ENCODE data around the gene CBFA2T2.
"Not testable (repeated sequence)": the region's sequence is repeated elsewhere in the genome, so short reads cannot be mapped to it uniquely, and the experiment has no call there.

Gene CBFA2T2

DNA sequence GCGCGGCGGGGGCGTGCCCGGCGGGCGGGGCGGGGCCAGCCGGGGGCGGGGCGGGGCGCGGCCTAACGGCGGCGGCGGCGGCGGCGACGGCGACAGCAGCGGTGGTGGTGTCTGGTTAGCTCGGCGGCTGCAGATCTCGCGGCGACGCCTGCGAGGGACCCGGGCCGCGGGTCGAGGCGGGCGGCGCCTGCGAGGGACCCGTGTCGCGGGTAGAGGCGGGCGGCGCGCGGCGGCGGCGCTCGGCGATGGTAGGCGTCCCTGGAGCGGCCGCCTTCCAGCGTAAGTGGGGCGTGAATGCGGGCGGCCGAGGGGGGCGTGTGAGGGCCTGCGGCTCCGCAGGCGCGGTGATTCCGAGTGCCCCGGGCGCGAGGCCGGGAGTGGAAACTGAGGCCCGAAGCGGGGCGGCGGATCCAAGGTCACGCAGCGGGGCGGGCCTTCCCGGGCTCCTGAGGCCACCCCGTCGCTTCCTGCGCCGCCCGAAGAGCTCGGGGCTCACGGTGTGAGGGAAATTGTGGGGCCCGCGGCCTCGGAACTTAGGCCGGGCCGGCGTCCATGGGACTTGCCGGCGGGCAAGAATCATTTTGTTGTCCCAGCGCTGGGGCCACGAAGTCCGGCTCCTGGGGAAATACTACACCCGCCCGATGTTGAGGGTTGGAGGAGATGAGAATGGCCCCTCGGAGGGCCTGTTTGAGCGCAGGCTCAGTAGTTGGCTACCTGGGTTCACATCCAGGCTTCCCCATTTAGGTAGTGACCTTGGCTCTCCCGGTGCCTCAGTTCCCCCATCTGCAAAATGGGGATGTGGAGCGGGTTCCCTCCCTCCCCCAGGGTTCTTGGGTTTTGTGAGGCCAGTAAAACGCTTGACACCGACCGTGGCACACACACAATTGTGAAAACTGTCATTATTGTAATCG lies at the start of gene CBFA2T2:
Gene CBFA2T2, plus strand, starts transcription at position 74 of the 911 bp plus-strand sequence. Its CDS starts 172 bp downstream, at position 246.
- DNase-seq (ENCODE audit: low read depth): peak; percentile 85
- Histone ChIP-seq H3K36me3 (ENCODE audit: control insufficient read depth, insufficient read depth, low read length, severe bottlenecking) (no peaks in the 10 kb centered on the region), H3K9me3 (ENCODE audit: control insufficient read depth, low read length) (no peaks in the 10 kb centered on the region), H3K27me3 (replicated peaks; ENCODE audit: control insufficient read depth, insufficient read depth, low read length) (no peaks in the 10 kb centered on the region), H3K4me1 (ENCODE audit: control insufficient read depth, insufficient read depth, low read length) (peaks cover 14% of the 10 kb centered on the region), H3K9ac (ENCODE audit: low read length) (peak within 1 kb of the TSS; percentile 87), H3K4me3 (ENCODE audit: low read length) (peak within 1 kb of the TSS; percentile 85)

- DNase-seq (ENCODE audit: low read depth); H3K27me3 ChIP-seq (replicated peaks; ENCODE audit: control insufficient read depth, insufficient read depth, low read length); H3K9me3 ChIP-seq (ENCODE audit: control insufficient read depth, low read length); H3K9ac ChIP-seq (ENCODE audit: low read length); H3K4me3 ChIP-seq (ENCODE audit: low read length); H3K36me3 ChIP-seq (ENCODE audit: control insufficient read depth, insufficient read depth, low read length, severe bottlenecking): not testable (repeated sequence)
- peaks cover 39% of the 10 kb centered on the region for H3K4me1 ChIP-seq (ENCODE audit: control insufficient read depth, insufficient read depth, low read length)
Measured at GRCh38 chr20:33440562-33440961, 49.3 kb upstream of the CBFA2T2 start.

GRCh38 chr20:33441142-33441955 lies 48.5 kb upstream of the CBFA2T2 start:
- Histone ChIP-seq H3K4me3 (ENCODE audit: low read length) (peak overlapping the region; percentile 85), H3K36me3 (ENCODE audit: control insufficient read depth, insufficient read depth, low read length, severe bottlenecking) (peaks cover 8% of the 10 kb centered on the region), H3K27me3 (replicated peaks; ENCODE audit: control insufficient read depth, insufficient read depth, low read length) (no peaks in the 10 kb centered on the region), H3K9me3 (ENCODE audit: control insufficient read depth, low read length) (no peaks in the 10 kb centered on the region), H3K9ac (ENCODE audit: low read length) (peak overlapping the region; percentile 89), H3K4me1 (ENCODE audit: control insufficient read depth, insufficient read depth, low read length) (peaks cover 39% of the 10 kb centered on the region)
- DNase-seq (ENCODE audit: low read depth): no peak

DNA sequence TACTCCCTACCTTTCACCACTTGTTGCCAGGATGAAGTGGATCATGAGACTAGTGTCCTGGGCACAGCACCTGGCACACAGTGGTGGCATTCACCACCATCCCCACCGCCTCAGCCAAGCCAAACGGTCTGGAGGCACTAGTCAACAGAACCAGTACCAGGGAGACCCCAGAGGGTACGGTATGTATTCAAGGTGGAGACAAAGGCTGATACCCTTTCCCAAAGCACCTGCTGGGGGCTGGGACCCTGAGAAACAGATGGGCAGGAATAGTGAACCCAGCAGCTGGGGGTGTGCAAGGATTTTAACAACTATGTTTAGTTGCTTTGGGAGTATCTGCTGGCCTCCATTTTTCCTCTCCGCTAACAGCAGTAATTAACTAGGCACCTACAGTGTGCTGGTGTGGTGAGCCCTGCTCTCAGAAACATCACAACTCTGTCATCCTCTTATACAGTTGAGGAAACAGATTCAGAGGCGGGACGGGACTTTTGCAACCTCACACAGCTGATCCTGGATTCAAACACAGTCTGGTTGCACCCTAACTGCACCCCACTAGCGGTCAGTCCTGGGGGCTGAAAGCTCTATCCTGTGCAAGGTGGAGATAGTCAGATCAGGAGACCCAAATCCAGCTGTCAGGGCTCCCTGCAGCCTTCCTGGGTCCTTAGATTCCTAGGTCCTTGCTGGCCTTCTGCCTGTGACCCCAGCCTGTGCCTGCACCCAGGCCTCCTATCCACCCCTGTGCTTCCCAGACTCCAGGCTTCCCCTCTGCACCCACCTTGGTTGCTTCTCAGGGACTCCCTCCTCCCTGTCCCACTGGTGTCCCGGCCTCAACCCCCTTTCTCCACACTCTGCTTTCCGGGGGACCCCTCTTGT lies 47.5 kb upstream of the CBFA2T2 start:
- peak overlapping the region; percentile 85 for H3K4me3 ChIP-seq (ENCODE audit: low read length)
- no peaks in the 10 kb centered on the region for H3K9me3 ChIP-seq (ENCODE audit: control insufficient read depth, low read length)
- no peaks in the 10 kb centered on the region for H3K27me3 ChIP-seq (replicated peaks; ENCODE audit: control insufficient read depth, insufficient read depth, low read length)

DNA sequence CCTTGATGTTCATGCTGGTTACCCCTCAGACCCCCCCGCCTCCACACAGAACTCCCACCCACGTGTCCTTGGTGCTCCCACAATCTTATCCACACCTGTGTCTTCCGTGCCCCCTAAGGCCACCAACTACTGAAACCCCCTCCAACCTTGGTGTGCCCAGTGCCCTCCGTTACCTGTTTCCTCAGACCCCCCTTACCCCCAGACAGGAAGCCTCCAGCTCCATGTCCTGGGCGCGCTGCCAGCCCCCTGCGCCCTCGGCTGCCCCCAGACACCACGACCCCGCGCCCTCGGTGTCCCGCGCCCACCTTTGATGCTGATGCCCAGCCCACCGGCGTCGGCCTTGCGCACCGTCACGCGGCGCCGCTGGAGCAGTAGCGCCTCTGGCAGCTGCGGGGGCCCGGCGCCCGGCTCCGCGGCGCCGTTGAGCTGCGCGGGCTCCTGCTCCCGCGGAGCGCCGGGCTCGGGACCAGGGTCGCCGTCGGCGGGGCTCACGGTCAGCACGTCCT lies 46.8 kb upstream of the CBFA2T2 start:
- H3K27me3 ChIP-seq (replicated peaks; ENCODE audit: control insufficient read depth, insufficient read depth, low read length): no peaks in the 10 kb centered on the region
- no peaks in the 10 kb centered on the region for H3K9me3 ChIP-seq (ENCODE audit: control insufficient read depth, low read length)
- peaks cover 8% of the 10 kb centered on the region for H3K36me3 ChIP-seq (ENCODE audit: control insufficient read depth, insufficient read depth, low read length, severe bottlenecking)
- peak overlapping the region; percentile 85 for H3K4me3 ChIP-seq (ENCODE audit: low read length)
- peak overlapping the region; percentile 89 for H3K9ac ChIP-seq (ENCODE audit: low read length)
- peaks cover 31% of the 10 kb centered on the region for H3K4me1 ChIP-seq (ENCODE audit: control insufficient read depth, insufficient read depth, low read length)
- DNase-seq (ENCODE audit: low read depth): peak; percentile 55

More for the DNA sequence above, 47.5 kb upstream of the CBFA2T2 start:
- Histone ChIP-seq H3K36me3 (ENCODE audit: control insufficient read depth, insufficient read depth, low read length, severe bottlenecking) (peaks cover 8% of the 10 kb centered on the region), H3K4me1 (ENCODE audit: control insufficient read depth, insufficient read depth, low read length) (peaks cover 37% of the 10 kb centered on the region), H3K9ac (ENCODE audit: low read length) (peak overlapping the region; percentile 89)
- DNase-seq (ENCODE audit: low read depth): no peak

- peaks cover 24% of the 10 kb centered on the region for H3K4me1 ChIP-seq (ENCODE audit: control insufficient read depth, insufficient read depth, low read length)
- peak; percentile 86 for DNase-seq (ENCODE audit: low read depth)
Measured at GRCh38 chr20:33443512-33444239, 46.2 kb upstream of the CBFA2T2 start, which contains the start of gene SNTA1. Gene SNTA1, minus strand, starts transcription at chr20:33443763. Its CDS starts 143 bp downstream, at chr20:33443620.

DNA sequence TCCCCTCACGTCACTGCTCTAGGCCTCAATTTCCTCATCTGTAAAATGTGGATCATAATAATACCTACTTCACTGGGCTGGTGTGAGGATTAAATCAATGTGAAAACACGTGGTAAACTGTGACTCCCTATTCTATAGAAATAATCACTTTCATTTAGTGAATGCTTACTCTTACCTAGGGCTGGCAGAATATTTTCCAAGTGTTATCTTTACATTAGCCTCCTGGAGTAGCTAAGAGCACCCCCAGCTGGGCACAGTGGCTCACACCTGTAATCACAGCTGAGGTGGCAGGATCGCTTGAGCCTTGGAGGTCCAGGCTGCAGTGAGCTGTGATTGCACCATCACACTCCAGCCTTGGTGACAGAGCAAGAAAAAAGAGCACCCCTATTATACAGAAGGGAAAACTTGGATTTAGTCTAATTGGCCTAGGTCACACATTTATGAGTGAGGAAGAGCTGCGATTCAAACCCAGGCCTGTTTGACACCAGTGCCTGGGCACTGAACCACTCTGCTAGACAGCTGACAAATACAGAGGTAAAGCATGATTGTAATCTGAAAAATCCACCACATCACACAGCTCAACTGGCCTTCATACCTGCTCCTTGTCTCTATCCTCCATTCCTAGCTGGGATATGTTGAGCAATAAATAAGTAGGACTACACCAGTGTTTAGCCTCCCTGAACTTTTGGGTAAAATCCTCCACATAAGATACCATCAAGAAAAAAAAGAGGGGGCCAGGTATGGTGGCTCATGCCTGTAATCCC lies 44.9 kb upstream of the CBFA2T2 start:
- Histone ChIP-seq H3K27me3 (replicated peaks; ENCODE audit: control insufficient read depth, insufficient read depth, low read length) (no peaks in the 10 kb centered on the region), H3K9me3 (ENCODE audit: control insufficient read depth, low read length) (peaks cover 2% of the 10 kb centered on the region), H3K9ac (ENCODE audit: low read length) (peak overlapping the region; percentile 17), H3K4me1 (ENCODE audit: control insufficient read depth, insufficient read depth, low read length) (peaks cover 22% of the 10 kb centered on the region), H3K4me3 (ENCODE audit: low read length) (peak overlapping the region; percentile 79), H3K36me3 (ENCODE audit: control insufficient read depth, insufficient read depth, low read length, severe bottlenecking) (no peaks in the 10 kb centered on the region)
- DNase-seq (ENCODE audit: low read depth): no peak

More at GRCh38 chr20:33443512-33444239, 46.2 kb upstream of the CBFA2T2 start, which contains the start of gene SNTA1:
- Histone ChIP-seq H3K9me3 (ENCODE audit: control insufficient read depth, low read length) (peaks cover 2% of the 10 kb centered on the region), H3K27me3 (replicated peaks; ENCODE audit: control insufficient read depth, insufficient read depth, low read length) (no peaks in the 10 kb centered on the region), H3K9ac (ENCODE audit: low read length) (peak within 1 kb of the TSS; percentile 89), H3K4me3 (ENCODE audit: low read length) (peak within 1 kb of the TSS; percentile 85), H3K36me3 (ENCODE audit: control insufficient read depth, insufficient read depth, low read length, severe bottlenecking) (peaks cover 4% of the 10 kb centered on the region)

DNA sequence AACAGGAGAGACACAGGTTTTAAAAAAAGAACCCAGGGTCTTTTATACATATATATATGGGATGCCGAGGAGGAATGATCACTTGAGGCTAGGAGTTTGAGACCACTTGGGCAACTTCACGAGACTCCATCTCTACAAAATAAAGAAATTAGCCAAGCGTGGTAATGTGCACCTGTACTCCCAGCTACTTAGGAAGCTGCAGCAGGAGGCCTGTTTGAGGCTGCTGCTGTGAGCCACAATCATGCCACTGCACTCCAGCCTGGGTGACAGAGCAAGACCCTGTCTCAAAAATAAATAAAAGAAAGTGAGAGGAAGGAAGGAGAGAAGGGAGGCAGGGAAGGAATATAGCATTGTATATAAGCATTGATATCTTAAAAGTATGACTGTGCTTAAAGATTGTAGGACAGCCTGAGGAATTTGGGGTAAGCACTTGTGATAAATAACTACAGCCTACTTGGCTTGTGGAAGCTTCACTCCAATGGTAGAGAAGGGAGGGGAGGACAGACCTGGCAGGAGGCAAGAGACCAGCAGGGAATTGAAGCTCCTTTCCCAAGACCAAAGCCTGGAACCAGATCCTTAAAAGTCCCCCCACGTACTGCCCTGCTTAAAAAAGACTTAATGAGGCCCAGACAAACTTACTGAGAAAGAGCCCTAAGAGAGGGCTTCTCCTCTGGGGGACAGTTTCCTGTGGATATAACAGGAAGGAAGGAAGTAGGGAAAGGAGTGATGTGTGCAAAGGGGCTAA lies 43.8 kb upstream of the CBFA2T2 start:
- DNase-seq (ENCODE audit: low read depth): no peak
- Histone ChIP-seq H3K9ac (ENCODE audit: low read length) (no peak overlapping the region), H3K4me3 (ENCODE audit: low read length) (no peak overlapping the region), H3K9me3 (ENCODE audit: control insufficient read depth, low read length) (peaks cover 2% of the 10 kb centered on the region), H3K27me3 (replicated peaks; ENCODE audit: control insufficient read depth, insufficient read depth, low read length) (no peaks in the 10 kb centered on the region), H3K4me1 (ENCODE audit: control insufficient read depth, insufficient read depth, low read length) (peaks cover 20% of the 10 kb centered on the region), H3K36me3 (ENCODE audit: control insufficient read depth, insufficient read depth, low read length, severe bottlenecking) (no peaks in the 10 kb centered on the region)

DNA sequence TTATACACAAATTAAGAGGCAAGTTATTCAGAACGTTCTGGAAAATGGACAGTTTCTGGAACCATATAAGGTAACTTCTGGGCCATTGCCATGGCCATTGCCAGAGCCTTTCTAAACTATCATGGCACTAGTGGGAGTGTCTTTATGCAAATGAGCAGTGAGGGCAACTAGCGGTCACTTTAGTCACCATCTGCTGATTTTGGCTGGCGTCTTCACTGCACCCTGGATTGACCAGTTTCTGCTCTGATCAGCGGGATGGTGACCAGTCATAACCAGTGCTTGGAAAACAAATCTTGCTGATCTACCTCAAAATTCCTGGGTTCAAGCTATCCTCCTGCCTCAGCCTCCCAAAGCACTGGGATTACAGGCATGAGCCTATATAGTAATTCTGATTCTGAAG lies 39.0 kb upstream of the CBFA2T2 start:
- peaks cover 3% of the 10 kb centered on the region for H3K4me1 ChIP-seq (ENCODE audit: control insufficient read depth, insufficient read depth, low read length)
- H3K9ac ChIP-seq (ENCODE audit: low read length): no peak overlapping the region
- no peaks in the 10 kb centered on the region for H3K27me3 ChIP-seq (replicated peaks; ENCODE audit: control insufficient read depth, insufficient read depth, low read length)
- H3K4me3 ChIP-seq (ENCODE audit: low read length): no peak overlapping the region
- no peaks in the 10 kb centered on the region for H3K36me3 ChIP-seq (ENCODE audit: control insufficient read depth, insufficient read depth, low read length, severe bottlenecking)
- DNase-seq (ENCODE audit: low read depth): no peak
- peaks cover 2% of the 10 kb centered on the region for H3K9me3 ChIP-seq (ENCODE audit: control insufficient read depth, low read length)

Measured in adipocyte (in vitro differentiated cells).